Subcutaneous abdominal adipose tissue (tissue), 5 donors: ENCODE measurements around the gene APP.

Experiments used
- H3K27ac ChIP-seq: one replicate; pipeline ENCODE4 v1.7.0; 2013; ENCODE audit warnings: low read depth, mild to moderate bottlenecking, inconsistent platforms, low read length, moderate library complexity
- H3K27me3 ChIP-seq, 5 donors: one replicate each; pipeline ENCODE4 v1.7.0; 2013; ENCODE audit warnings: low read length in 5 of 5, inconsistent platforms in 1 of 5; ENCODE audit not compliant: control insufficient read depth in 5 of 5, insufficient read depth in 4 of 5
- H3K36me3 ChIP-seq, 5 donors: one replicate each; pipeline ENCODE4 v1.7.0; 2013; ENCODE audit warnings: low read length in 5 of 5; ENCODE audit not compliant: control insufficient read depth in 5 of 5, insufficient read depth in 5 of 5
- H3K4me1 ChIP-seq, 5 donors: one replicate each; pipeline ENCODE4 v1.7.0; 2013; ENCODE audit warnings: low read length in 5 of 5, mild to moderate bottlenecking in 3 of 5, moderate library complexity in 1 of 5; ENCODE audit not compliant: control insufficient read depth in 5 of 5, insufficient read depth in 5 of 5
- H3K4me3 ChIP-seq, 5 donors: one replicate each; pipeline ENCODE4 v1.7.0; 2013; ENCODE audit warnings: low read length in 5 of 5, low read depth in 1 of 5
- H3K9ac ChIP-seq, 5 donors: one replicate each; pipeline ENCODE4 v1.7.0; 2013; ENCODE audit warnings: low read length in 5 of 5, mild to moderate bottlenecking in 4 of 5, moderate library complexity in 3 of 5
- H3K9me3 ChIP-seq, 5 donors: one replicate each; pipeline ENCODE4 v1.7.0; 2013; ENCODE audit warnings: low read length in 5 of 5; ENCODE audit not compliant: control insufficient read depth in 5 of 5
- donor health status: healthy.
- donor health status: healthy.
- donor health status: healthy.
- donor health status: healthy.
- donor health status: healthy.

Gene APP

DNA sequence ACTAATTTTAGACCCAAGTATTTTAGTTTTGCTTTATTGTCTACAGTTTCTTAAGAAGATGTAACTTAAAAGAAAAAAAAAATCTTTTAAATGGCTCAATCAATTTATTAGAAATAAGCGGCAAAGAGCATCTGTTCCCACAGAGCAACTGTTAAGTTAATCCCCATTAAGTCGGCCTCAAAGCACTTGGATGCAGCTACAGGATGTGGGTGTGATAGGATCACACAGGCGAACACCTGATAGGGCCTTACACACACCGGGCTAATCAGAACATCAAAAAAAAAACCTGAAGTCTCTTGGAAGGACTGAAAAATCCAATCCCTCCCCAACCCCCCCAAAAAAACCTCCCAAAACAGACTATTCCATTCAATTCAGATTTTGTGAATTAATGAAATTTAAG lies 23.0 kb downstream of the APP start:
- peaks cover 0 to 14% (median 7%) of the 10 kb centered on the region in 5 donors for H3K4me1 ChIP-seq

GRCh38 chr21:26146681-26147080 lies 23.9 kb downstream of the APP start:
- no peak overlapping the region for H3K27ac ChIP-seq
- H3K27me3 ChIP-seq, result no peaks in the 10 kb centered on the region
- peaks cover 0 to 14% (median 7%) of the 10 kb centered on the region in 5 donors for H3K4me1 ChIP-seq
- H3K4me3 ChIP-seq, result no peak overlapping the region
- H3K9ac ChIP-seq, result no peak overlapping the region
- no peaks in the 10 kb centered on the region for H3K9me3 ChIP-seq
- H3K36me3 ChIP-seq, result peaks cover 0 to 2% (median 0%) of the 10 kb centered on the region in 5 donors

More for the DNA sequence above, 23.0 kb downstream of the APP start:
- Histone ChIP-seq H3K9me3 (no peaks in the 10 kb centered on the region), H3K27ac (no peak overlapping the region), H3K27me3 (no peaks in the 10 kb centered on the region), H3K9ac (no peak overlapping the region), H3K4me3 (no peak overlapping the region), H3K36me3 (no peaks in the 10 kb centered on the region)

- no peak overlapping the region for H3K9ac ChIP-seq
- H3K27ac ChIP-seq, result no peak overlapping the region
Observed at GRCh38 chr21:26144031-26144430, 26.5 kb downstream of the APP start.

DNA sequence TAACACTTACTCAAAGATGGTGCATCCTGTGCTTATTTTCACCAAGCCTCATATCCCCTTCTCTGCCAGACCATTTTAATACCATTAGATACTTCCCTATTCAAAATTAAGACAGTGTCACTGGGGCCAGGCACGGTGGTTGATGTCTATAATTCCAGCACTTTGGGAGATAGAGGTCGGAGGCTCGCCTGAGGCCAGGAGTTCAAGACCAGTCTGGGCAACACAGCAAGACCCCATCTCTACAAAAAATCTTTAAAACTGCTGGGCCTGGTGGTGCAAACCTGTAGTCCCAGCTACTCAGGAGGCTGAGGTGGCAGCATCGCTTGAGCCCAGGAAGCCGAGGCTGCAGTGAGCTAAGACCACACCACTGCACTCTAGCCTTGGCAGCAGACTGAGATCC lies 28.2 kb downstream of the APP start:
- Histone ChIP-seq H3K27ac (no peak overlapping the region), H3K27me3 (no peaks in the 10 kb centered on the region), H3K9ac (no peak overlapping the region), H3K4me1 (peaks cover 0 to 8% (median 6%) of the 10 kb centered on the region in 5 donors), H3K9me3 (no peaks in the 10 kb centered on the region), H3K36me3 (peaks cover 0 to 2% (median 0%) of the 10 kb centered on the region in 5 donors), H3K4me3 (no peak overlapping the region)

More at GRCh38 chr21:26144031-26144430, 26.5 kb downstream of the APP start:
- Histone ChIP-seq H3K27me3 (no peaks in the 10 kb centered on the region), H3K36me3 (peaks cover 0 to 2% (median 0%) of the 10 kb centered on the region in 5 donors), H3K4me3 (no peak overlapping the region), H3K4me1 (peaks cover 0 to 18% (median 14%) of the 10 kb centered on the region in 5 donors), H3K9me3 (no peaks in the 10 kb centered on the region)

DNA sequence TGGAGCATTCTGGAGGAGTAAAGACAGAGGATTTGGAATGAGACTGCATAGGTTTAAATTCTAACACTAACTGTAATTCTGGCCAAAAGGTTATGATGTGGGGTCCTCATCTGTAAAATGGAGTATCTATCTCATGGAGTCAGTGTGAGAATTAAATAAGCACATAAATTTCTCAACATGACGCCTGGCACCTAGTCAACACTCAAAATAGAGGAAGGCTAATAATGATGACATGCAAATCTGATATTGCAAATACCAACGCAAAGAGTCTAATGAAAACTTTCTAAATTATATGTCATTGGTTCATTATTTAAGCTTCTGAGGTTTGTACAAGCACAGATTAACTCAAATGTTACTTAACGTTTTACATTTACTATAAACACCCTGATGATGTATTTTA lies 29.6 kb downstream of the APP start:
- Histone ChIP-seq H3K27ac (no peak overlapping the region), H3K9me3 (no peaks in the 10 kb centered on the region)

GRCh38 chr21:26140164-26140579 lies 30.4 kb downstream of the APP start:
- H3K27ac ChIP-seq, result no peak overlapping the region

More for the DNA sequence above, 29.6 kb downstream of the APP start:
- Histone ChIP-seq H3K36me3 (peaks cover 0 to 2% (median 0%) of the 10 kb centered on the region in 5 donors), H3K4me1 (peaks cover 0 to 8% (median 6%) of the 10 kb centered on the region in 5 donors), H3K27me3 (no peaks in the 10 kb centered on the region), H3K4me3 (no peak overlapping the region), H3K9ac (no peak overlapping the region)

GRCh38 chr21:26138615-26139257 lies 31.8 kb downstream of the APP start:
- Histone ChIP-seq H3K4me1 (peaks cover 0 to 8% (median 6%) of the 10 kb centered on the region in 5 donors), H3K9ac (no peak overlapping the region), H3K9me3 (no peaks in the 10 kb centered on the region), H3K4me3 (no peak overlapping the region), H3K27ac (no peak overlapping the region), H3K27me3 (no peaks in the 10 kb centered on the region), H3K36me3 (peaks cover 0 to 2% (median 0%) of the 10 kb centered on the region in 5 donors)

More at GRCh38 chr21:26140164-26140579, 30.4 kb downstream of the APP start:
- Histone ChIP-seq H3K9ac (no peak overlapping the region), H3K4me3 (no peak overlapping the region), H3K27me3 (no peaks in the 10 kb centered on the region), H3K4me1 (peaks cover 0 to 8% (median 6%) of the 10 kb centered on the region in 5 donors), H3K36me3 (peaks cover 0 to 2% (median 0%) of the 10 kb centered on the region in 5 donors), H3K9me3 (no peaks in the 10 kb centered on the region)

- no peaks in the 10 kb centered on the region for H3K27me3 ChIP-seq
- H3K27ac ChIP-seq, result no peak overlapping the region
- H3K4me1 ChIP-seq, result peaks cover 0 to 8% (median 6%) of the 10 kb centered on the region in 5 donors
Observed at GRCh38 chr21:26137379-26138060, 33.0 kb downstream of the APP start.

GRCh38 chr21:26136671-26137070 lies 33.9 kb downstream of the APP start:
- Histone ChIP-seq H3K9ac (no peak overlapping the region), H3K4me3 (no peak overlapping the region), H3K36me3 (no peaks in the 10 kb centered on the region), H3K27me3 (no peaks in the 10 kb centered on the region), H3K27ac (no peak overlapping the region), H3K4me1 (peaks cover 0 to 8% (median 6%) of the 10 kb centered on the region in 5 donors), H3K9me3 (no peaks in the 10 kb centered on the region)

More at GRCh38 chr21:26137379-26138060, 33.0 kb downstream of the APP start:
- Histone ChIP-seq H3K9ac (no peak overlapping the region), H3K4me3 (no peak overlapping the region), H3K9me3 (no peaks in the 10 kb centered on the region), H3K36me3 (peaks cover 0 to 2% (median 0%) of the 10 kb centered on the region in 5 donors)

- H3K9me3 ChIP-seq, result no peaks in the 10 kb centered on the region
- no peaks in the 10 kb centered on the region for H3K36me3 ChIP-seq
- H3K4me1 ChIP-seq, result peaks cover 0 to 9% (median 4%) of the 10 kb centered on the region in 5 donors
- no peak overlapping the region for H3K4me3 ChIP-seq
- H3K27ac ChIP-seq, result no peak overlapping the region
- no peaks in the 10 kb centered on the region for H3K27me3 ChIP-seq
- H3K9ac ChIP-seq, result no peak overlapping the region
Observed at GRCh38 chr21:26135520-26135919, 35.0 kb downstream of the APP start.
